ENCODE measurements around the gene CAD.

DNA sequence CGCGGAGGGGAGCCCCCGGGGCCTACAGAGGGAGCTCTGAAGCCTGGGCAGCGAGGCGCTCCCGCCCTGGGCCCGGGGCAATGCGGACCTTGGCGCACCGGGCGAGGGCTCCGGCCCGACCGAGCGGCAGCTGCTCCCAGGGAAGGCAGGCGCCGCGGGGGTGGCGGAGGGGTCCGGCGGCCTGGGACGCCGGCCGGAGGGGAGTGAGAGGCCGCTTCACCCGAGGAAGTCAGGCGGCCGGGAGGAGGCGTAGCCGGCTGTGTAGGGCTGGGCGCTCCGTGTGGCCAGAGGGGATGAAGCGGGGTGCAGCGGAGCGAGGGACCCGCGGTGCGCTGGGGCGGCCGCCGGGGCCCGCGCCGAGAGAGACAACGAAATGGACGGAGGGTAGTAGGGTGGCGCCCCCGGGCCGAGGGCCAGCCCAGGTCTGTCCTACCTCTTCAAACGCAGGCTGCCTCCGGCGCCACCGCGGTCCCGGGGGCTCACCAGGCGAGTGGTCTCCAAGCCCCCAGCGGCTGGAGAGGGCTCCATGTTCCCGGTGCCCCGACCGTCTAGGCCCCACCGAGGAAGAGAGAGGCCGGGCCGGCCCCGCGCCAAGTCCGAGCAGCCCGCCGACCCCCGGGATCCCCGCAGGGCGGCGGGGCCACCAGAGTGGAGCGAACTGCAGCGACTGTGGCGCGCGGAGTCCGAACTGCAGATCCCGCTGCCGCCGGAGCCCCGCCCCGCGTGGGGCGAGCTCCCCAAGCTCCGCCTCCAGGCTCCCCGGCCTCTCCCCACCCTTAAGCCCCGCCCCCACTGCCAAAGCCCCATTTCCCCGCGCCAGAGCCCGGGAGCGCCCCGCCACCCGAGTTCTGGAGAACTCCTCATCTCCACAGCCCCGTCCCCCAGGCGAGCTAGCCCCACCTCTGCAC lies 45.5 kb downstream of the CAD start, which contains the start of gene SLC30A3:
- no peak for TF ChIP-seq EP300 (IDR thresholded peaks at IDR 0.05)
- TF ChIP-seq, protein P1, sequence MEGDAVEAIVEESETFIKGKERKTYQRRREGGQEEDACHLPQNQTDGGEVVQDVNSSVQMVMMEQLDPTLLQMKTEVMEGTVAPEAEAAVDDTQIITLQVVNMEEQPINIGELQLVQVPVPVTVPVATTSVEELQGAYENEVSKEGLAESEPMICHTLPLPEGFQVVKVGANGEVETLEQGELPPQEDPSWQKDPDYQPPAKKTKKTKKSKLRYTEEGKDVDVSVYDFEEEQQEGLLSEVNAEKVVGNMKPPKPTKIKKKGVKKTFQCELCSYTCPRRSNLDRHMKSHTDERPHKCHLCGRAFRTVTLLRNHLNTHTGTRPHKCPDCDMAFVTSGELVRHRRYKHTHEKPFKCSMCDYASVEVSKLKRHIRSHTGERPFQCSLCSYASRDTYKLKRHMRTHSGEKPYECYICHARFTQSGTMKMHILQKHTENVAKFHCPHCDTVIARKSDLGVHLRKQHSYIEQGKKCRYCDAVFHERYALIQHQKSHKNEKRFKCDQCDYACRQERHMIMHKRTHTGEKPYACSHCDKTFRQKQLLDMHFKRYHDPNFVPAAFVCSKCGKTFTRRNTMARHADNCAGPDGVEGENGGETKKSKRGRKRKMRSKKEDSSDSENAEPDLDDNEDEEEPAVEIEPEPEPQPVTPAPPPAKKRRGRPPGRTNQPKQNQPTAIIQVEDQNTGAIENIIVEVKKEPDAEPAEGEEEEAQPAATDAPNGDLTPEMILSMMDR (IDR thresholded peaks at IDR 0.05) = no peak

Data from ovary (tissue), 3 donors.